ENCODE measurements around the gene BOD1L1.

Gene BOD1L1

GRCh38 chr4:13525606-13526281, 101.8 kb downstream of the BOD1L1 start:
- ChIA-PET CTCF (no interaction called here), POLR2A (no interaction called here)
- Histone ChIP-seq H3K4me3 (ENCODE audit: low read depth, low read length) (no peak overlapping the region), H3K36me3 (ENCODE audit: control insufficient read depth in 2 of 2, insufficient read depth in 1 of 2, low read length in 2 of 2) (no peaks in the 10 kb centered on the region), H3K9me3 (ENCODE audit: control insufficient read depth, insufficient read depth, low read depth, low read length) (no peaks in the 10 kb centered on the region; the same call in 1 of the 2 replicates), H3K4me1 (ENCODE audit: control insufficient read depth, insufficient read depth, low read length) (no peaks in the 10 kb centered on the region), H3K27ac (ENCODE audit: extremely low read depth, low read depth, low read length) (no peak overlapping the region)
- TF ChIP-seq ZNF174 (tag by site-specific recombination; IDR thresholded peaks at IDR 0.05) = no peak
- TF ChIP-seq ZNF24 (tag by site-specific recombination; IDR thresholded peaks at IDR 0.05) = no peak
- no peak for TF ChIP-seq ZFP3 (tag by site-specific recombination; IDR thresholded peaks at IDR 0.05; ENCODE audit: low read depth)
- TF ChIP-seq ZNF426 (tag by site-specific recombination; IDR thresholded peaks at IDR 0.05) = no peak
- TF ChIP-seq REPIN1 (tag by site-specific recombination; IDR thresholded peaks at IDR 0.05; ENCODE audit: low read depth) = no peak
- TF ChIP-seq ZNF791 (tag by site-specific recombination; IDR thresholded peaks at IDR 0.05) = no peak
- no peak for TF ChIP-seq ZNF624 (tag by site-specific recombination; IDR thresholded peaks at IDR 0.05)
- TF ChIP-seq ZBTB6 (tag by site-specific recombination; IDR thresholded peaks at IDR 0.05) = no peak
- no peak for TF ChIP-seq ZNF776 (tag by site-specific recombination; IDR thresholded peaks at IDR 0.05; ENCODE audit: borderline replicate concordance)

GRCh38 chr4:13524504-13525243, 102.9 kb downstream of the BOD1L1 start:
- H3K4me1 ChIP-seq (ENCODE audit: control insufficient read depth, insufficient read depth, low read length) = no peaks in the 10 kb centered on the region
- H3K27ac ChIP-seq (ENCODE audit: extremely low read depth, low read depth, low read length) = no peak overlapping the region
- H3K36me3 ChIP-seq (ENCODE audit: control insufficient read depth in 2 of 2, insufficient read depth in 1 of 2, low read length in 2 of 2) = no peaks in the 10 kb centered on the region
- H3K9me3 ChIP-seq (ENCODE audit: control insufficient read depth, insufficient read depth, low read depth, low read length) = no peaks in the 10 kb centered on the region; the same call in 1 of the 2 replicates
- H3K4me3 ChIP-seq (ENCODE audit: low read depth, low read length) = no peak overlapping the region
- TF ChIP-seq ZNF140 (tag by site-specific recombination; IDR thresholded peaks at IDR 0.05) (no peak), ZNF423 (tag by site-specific recombination; IDR thresholded peaks at IDR 0.05) (no peak), ZNF132 (tag by site-specific recombination; IDR thresholded peaks at IDR 0.05; ENCODE audit: borderline replicate concordance) (no peak), YY1 (tag by site-specific recombination; IDR thresholded peaks at IDR 0.05) (no peak), ZNF148 (tag by site-specific recombination; IDR thresholded peaks at IDR 0.05; ENCODE audit: borderline replicate concordance) (no peak), SP3 (tag by site-specific recombination; IDR thresholded peaks at IDR 0.05) (no peak), ZNF692 (tag by site-specific recombination; IDR thresholded peaks at IDR 0.05) (no peak), KLF16 (tag by site-specific recombination; IDR thresholded peaks at IDR 0.05) (no peak), ZNF514 (tag by site-specific recombination; IDR thresholded peaks at IDR 0.05) (no peak), ZNF670 (tag by site-specific recombination; IDR thresholded peaks at IDR 0.05; ENCODE audit: low read depth) (no peak), PRDM1 (tag by site-specific recombination; IDR thresholded peaks at IDR 0.05) (no peak), ZNF138 (tag by site-specific recombination; IDR thresholded peaks at IDR 0.05; ENCODE audit: borderline replicate concordance) (no peak), ZNF701 (tag by site-specific recombination; IDR thresholded peaks at IDR 0.05) (no peak)
- TF ChIP-seq, protein P1, sequence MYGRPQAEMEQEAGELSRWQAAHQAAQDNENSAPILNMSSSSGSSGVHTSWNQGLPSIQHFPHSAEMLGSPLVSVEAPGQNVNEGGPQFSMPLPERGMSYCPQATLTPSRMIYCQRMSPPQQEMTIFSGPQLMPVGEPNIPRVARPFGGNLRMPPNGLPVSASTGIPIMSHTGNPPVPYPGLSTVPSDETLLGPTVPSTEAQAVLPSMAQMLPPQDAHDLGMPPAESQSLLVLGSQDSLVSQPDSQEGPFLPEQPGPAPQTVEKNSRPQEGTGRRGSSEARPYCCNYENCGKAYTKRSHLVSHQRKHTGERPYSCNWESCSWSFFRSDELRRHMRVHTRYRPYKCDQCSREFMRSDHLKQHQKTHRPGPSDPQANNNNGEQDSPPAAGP (tag by site-specific recombination; IDR thresholded peaks at IDR 0.05) = no peak
- POLR2A ChIA-PET = no interaction called here
- CTCF ChIA-PET = no interaction called here
